HEK293 (cell line): Measurements from ENCODE around the gene C6orf120.

Source experiments
- MYNN ChIP-seq: fragments of 450-650 bp; formaldehyde crosslinking; IDR thresholded peaks from 2 replicates; pipeline ENCODE4 v1.5.1; 2016; ENCODE audit warnings: missing biosample characterization, missing genetic modification characterization, borderline replicate concordance
- SP7 ChIP-seq: fragments of 450-650 bp; formaldehyde crosslinking; IDR thresholded peaks from 2 replicates; pipeline ENCODE4 v1.5.1; 2016; ENCODE audit warnings: missing biosample characterization, missing genetic modification characterization
- ZBTB17 ChIP-seq: fragments of 450-650 bp; formaldehyde crosslinking; IDR thresholded peaks from 2 replicates; pipeline ENCODE4 v1.5.1; 2016; ENCODE audit warnings: missing biosample characterization, missing genetic modification characterization
- ZNF138 ChIP-seq: fragments of 450-650 bp; formaldehyde crosslinking; IDR thresholded peaks from 2 replicates; pipeline ENCODE4 v1.5.1; 2016; ENCODE audit warnings: missing biosample characterization, missing genetic modification characterization, borderline replicate concordance
- ZNF23 ChIP-seq: fragments of 450-650 bp; formaldehyde crosslinking; IDR thresholded peaks from 2 replicates; pipeline ENCODE4 v1.5.1; 2016; ENCODE audit warnings: missing biosample characterization, missing genetic modification characterization, borderline replicate concordance
- ZNF24 ChIP-seq: fragments of 450-650 bp; formaldehyde crosslinking; IDR thresholded peaks from 2 replicates; pipeline ENCODE4 v1.5.1; 2016; ENCODE audit warnings: missing biosample characterization, missing genetic modification characterization
- ZNF311 ChIP-seq: fragments of 450-650 bp; formaldehyde crosslinking; IDR thresholded peaks from 2 replicates; pipeline ENCODE4 v1.5.1; 2017; ENCODE audit warnings: missing biosample characterization, missing genetic modification characterization, borderline replicate concordance
- TF ChIP-seq, protein P1 (sequence below): fragments of 450-650 bp; formaldehyde crosslinking; IDR thresholded peaks from 2 replicates; pipeline ENCODE4 v1.5.1; 2016; ENCODE audit warnings: missing biosample characterization, missing genetic modification characterization
- TF ChIP-seq, protein P2 (sequence below): fragments of 450-650 bp; formaldehyde crosslinking; IDR thresholded peaks from 2 replicates; pipeline ENCODE4 v1.5.1; 2016; ENCODE audit warnings: missing biosample characterization, missing genetic modification characterization
- TF ChIP-seq, protein P3 (sequence below): sonication (generic); formaldehyde crosslinking; IDR thresholded peaks from 2 replicates; pipeline ENCODE4 v1.8.1; 2022; ENCODE audit warnings: mild to moderate bottlenecking, moderate library complexity, missing genetic modification reagents
- TF ChIP-seq, protein P4 (sequence below): fragments of 450-650 bp; formaldehyde crosslinking; IDR thresholded peaks from 2 replicates; pipeline ENCODE4 v1.5.1; 2016; ENCODE audit warnings: missing biosample characterization, missing genetic modification characterization
- TF ChIP-seq, protein P5 (sequence below): fragments of 450-650 bp; formaldehyde crosslinking; IDR thresholded peaks from 2 replicates; pipeline ENCODE4 v1.5.1; 2016; ENCODE audit warnings: missing biosample characterization, missing genetic modification characterization
- TF ChIP-seq, protein P6 (sequence below): fragments of 450-650 bp; formaldehyde crosslinking; IDR thresholded peaks from 2 replicates; pipeline ENCODE4 v1.5.0; 2017; ENCODE audit warnings: missing biosample characterization, missing genetic modification characterization, borderline replicate concordance

DNA sequence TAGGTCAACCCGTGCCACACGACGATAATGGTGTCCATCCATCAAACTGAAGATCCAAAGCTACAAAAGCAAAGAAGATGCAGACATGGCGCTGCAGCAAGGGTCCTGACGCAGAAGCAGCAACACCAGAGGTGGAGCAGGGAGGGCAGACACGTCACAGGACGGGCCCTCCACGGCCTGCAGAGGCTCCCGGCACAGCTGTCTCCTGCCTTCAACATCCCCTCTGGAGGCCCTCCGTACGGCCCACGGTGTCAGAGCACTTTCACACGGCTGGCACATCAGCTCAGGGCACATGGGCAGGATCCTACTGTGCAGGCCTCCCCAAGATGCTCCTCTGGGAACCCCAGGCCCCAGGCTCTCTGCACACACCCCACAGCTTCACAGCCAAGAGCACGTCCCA, 37.7 kb upstream of the C6orf120 start:
- TF ChIP-seq SP7 (tag by site-specific recombination) (no peak), ZNF23 (tag by site-specific recombination) (no peak), MYNN (tag by site-specific recombination) (no peak), ZNF311 (tag by site-specific recombination) (no peak), ZNF138 (no peak), ZBTB17 (no peak), ZNF24 (no peak)
- TF ChIP-seq, protein P1, sequence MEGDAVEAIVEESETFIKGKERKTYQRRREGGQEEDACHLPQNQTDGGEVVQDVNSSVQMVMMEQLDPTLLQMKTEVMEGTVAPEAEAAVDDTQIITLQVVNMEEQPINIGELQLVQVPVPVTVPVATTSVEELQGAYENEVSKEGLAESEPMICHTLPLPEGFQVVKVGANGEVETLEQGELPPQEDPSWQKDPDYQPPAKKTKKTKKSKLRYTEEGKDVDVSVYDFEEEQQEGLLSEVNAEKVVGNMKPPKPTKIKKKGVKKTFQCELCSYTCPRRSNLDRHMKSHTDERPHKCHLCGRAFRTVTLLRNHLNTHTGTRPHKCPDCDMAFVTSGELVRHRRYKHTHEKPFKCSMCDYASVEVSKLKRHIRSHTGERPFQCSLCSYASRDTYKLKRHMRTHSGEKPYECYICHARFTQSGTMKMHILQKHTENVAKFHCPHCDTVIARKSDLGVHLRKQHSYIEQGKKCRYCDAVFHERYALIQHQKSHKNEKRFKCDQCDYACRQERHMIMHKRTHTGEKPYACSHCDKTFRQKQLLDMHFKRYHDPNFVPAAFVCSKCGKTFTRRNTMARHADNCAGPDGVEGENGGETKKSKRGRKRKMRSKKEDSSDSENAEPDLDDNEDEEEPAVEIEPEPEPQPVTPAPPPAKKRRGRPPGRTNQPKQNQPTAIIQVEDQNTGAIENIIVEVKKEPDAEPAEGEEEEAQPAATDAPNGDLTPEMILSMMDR (tag by site-specific recombination) = no peak
- TF ChIP-seq, protein P2, sequence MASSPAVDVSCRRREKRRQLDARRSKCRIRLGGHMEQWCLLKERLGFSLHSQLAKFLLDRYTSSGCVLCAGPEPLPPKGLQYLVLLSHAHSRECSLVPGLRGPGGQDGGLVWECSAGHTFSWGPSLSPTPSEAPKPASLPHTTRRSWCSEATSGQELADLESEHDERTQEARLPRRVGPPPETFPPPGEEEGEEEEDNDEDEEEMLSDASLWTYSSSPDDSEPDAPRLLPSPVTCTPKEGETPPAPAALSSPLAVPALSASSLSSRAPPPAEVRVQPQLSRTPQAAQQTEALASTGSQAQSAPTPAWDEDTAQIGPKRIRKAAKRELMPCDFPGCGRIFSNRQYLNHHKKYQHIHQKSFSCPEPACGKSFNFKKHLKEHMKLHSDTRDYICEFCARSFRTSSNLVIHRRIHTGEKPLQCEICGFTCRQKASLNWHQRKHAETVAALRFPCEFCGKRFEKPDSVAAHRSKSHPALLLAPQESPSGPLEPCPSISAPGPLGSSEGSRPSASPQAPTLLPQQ (tag by site-specific recombination) = no peak
- TF ChIP-seq, protein P3, sequence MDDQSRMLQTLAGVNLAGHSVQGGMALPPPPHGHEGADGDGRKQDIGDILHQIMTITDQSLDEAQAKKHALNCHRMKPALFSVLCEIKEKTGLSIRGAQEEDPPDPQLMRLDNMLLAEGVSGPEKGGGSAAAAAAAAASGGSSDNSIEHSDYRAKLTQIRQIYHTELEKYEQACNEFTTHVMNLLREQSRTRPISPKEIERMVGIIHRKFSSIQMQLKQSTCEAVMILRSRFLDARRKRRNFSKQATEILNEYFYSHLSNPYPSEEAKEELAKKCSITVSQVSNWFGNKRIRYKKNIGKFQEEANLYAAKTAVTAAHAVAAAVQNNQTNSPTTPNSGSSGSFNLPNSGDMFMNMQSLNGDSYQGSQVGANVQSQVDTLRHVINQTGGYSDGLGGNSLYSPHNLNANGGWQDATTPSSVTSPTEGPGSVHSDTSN (CRISPR knock-in tag) = no peak
- TF ChIP-seq, protein P4, sequence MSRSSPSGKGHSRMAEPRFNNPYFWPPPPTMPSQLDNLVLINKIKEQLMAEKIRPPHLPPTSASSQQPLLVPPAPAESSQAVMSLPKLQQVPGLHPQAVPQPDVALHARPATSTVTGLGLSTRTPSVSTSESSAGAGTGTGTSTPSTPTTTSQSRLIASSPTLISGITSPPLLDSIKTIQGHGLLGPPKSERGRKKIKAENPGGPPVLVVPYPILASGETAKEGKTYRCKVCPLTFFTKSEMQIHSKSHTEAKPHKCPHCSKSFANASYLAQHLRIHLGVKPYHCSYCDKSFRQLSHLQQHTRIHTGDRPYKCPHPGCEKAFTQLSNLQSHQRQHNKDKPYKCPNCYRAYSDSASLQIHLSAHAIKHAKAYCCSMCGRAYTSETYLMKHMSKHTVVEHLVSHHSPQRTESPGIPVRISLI (tag by site-specific recombination) = no peak
- TF ChIP-seq, protein P5, sequence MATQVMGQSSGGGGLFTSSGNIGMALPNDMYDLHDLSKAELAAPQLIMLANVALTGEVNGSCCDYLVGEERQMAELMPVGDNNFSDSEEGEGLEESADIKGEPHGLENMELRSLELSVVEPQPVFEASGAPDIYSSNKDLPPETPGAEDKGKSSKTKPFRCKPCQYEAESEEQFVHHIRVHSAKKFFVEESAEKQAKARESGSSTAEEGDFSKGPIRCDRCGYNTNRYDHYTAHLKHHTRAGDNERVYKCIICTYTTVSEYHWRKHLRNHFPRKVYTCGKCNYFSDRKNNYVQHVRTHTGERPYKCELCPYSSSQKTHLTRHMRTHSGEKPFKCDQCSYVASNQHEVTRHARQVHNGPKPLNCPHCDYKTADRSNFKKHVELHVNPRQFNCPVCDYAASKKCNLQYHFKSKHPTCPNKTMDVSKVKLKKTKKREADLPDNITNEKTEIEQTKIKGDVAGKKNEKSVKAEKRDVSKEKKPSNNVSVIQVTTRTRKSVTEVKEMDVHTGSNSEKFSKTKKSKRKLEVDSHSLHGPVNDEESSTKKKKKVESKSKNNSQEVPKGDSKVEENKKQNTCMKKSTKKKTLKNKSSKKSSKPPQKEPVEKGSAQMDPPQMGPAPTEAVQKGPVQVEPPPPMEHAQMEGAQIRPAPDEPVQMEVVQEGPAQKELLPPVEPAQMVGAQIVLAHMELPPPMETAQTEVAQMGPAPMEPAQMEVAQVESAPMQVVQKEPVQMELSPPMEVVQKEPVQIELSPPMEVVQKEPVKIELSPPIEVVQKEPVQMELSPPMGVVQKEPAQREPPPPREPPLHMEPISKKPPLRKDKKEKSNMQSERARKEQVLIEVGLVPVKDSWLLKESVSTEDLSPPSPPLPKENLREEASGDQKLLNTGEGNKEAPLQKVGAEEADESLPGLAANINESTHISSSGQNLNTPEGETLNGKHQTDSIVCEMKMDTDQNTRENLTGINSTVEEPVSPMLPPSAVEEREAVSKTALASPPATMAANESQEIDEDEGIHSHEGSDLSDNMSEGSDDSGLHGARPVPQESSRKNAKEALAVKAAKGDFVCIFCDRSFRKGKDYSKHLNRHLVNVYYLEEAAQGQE (tag by site-specific recombination) = no peak
- TF ChIP-seq, protein P6, sequence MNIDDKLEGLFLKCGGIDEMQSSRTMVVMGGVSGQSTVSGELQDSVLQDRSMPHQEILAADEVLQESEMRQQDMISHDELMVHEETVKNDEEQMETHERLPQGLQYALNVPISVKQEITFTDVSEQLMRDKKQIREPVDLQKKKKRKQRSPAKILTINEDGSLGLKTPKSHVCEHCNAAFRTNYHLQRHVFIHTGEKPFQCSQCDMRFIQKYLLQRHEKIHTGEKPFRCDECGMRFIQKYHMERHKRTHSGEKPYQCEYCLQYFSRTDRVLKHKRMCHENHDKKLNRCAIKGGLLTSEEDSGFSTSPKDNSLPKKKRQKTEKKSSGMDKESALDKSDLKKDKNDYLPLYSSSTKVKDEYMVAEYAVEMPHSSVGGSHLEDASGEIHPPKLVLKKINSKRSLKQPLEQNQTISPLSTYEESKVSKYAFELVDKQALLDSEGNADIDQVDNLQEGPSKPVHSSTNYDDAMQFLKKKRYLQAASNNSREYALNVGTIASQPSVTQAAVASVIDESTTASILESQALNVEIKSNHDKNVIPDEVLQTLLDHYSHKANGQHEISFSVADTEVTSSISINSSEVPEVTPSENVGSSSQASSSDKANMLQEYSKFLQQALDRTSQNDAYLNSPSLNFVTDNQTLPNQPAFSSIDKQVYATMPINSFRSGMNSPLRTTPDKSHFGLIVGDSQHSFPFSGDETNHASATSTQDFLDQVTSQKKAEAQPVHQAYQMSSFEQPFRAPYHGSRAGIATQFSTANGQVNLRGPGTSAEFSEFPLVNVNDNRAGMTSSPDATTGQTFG (tag by site-specific recombination) = no peak
